Epithelial cell of esophagus (primary cell): ENCODE results near the gene MAGEA8.
A peak's percentile ranks its signal among the peaks of the same experiment; 100 is the strongest.
"Not testable (repeated sequence)": the region's sequence is repeated elsewhere in the genome, so short reads cannot be mapped to it uniquely, and the experiment has no call there.

Source experiments
- DNase-seq: peaks from one replicate; pipeline ENCODE4 v3.0.0; 2010; ENCODE audit warnings: low read depth
- H3K4me3 ChIP-seq: 2 replicates; pipeline ENCODE4 v1.5.1; 2011; ENCODE audit warnings: mild to moderate bottlenecking, low read length, control low read depth
- CTCF ChIP-seq: IDR thresholded peaks from 2 replicates; pipeline ENCODE4 v1.5.1; 2011; ENCODE audit warnings: low read depth, mild to moderate bottlenecking, low read length, control low read depth, inconsistent platforms; ENCODE audit not compliant: insufficient read depth; ENCODE audit errors: missing control alignments

Gene MAGEA8

GRCh38 chrX:149881081-149881711 is at the start of gene MAGEA8:
Gene MAGEA8, plus strand, starts transcription at chrX:149881183. Its CDS starts 3,090 bp downstream, at chrX:149884273.
- no peak for DNase-seq
- TF ChIP-seq CTCF: no peak
- no peak within 1 kb of the TSS for H3K4me3 ChIP-seq

GRCh38 chrX:149831473-149831872 is 49.5 kb upstream of the MAGEA8 start:
- DNase-seq: no peak
- no peak for TF ChIP-seq CTCF
- H3K4me3 ChIP-seq: no peak overlapping the region

- H3K4me3 ChIP-seq, DNase-seq: not testable (repeated sequence)
Observed at GRCh38 chrX:149836728-149837127, 44.3 kb upstream of the MAGEA8 start.

GRCh38 chrX:149837167-149837566 is 43.8 kb upstream of the MAGEA8 start:
- no peak overlapping the region for H3K4me3 ChIP-seq
- no peak for DNase-seq
- TF ChIP-seq CTCF: no peak

- no peak overlapping the region for H3K4me3 ChIP-seq
- no peak for TF ChIP-seq CTCF
- DNase-seq: peak; percentile 6
Observed at GRCh38 chrX:149837639-149838038, 43.3 kb upstream of the MAGEA8 start.

GRCh38 chrX:149841929-149842328 is 39.1 kb upstream of the MAGEA8 start:
- H3K4me3 ChIP-seq: no peak overlapping the region
- TF ChIP-seq CTCF: no peak
- DNase-seq: no peak

- no peak overlapping the region for H3K4me3 ChIP-seq
- no peak for TF ChIP-seq CTCF
- DNase-seq: peak; percentile 43
Observed at GRCh38 chrX:149845385-149845784, 35.6 kb upstream of the MAGEA8 start.

- no peak for DNase-seq
Observed at GRCh38 chrX:149846789-149847188, 34.2 kb upstream of the MAGEA8 start.

More at GRCh38 chrX:149846789-149847188, 34.2 kb upstream of the MAGEA8 start:
- TF ChIP-seq CTCF: no peak
- H3K4me3 ChIP-seq: no peak overlapping the region
